Measurements from ENCODE around the gene RASAL2. TPM values are rescaled to one million over a fixed set of nuclear protein-coding genes. Genes with fewer than 3 reads are reported as not detected.

RASAL2 gene
- total and polyA plus RNA-seq, 2 experiments from 2014 or later: 16.0 to 42.2 TPM

DNA sequence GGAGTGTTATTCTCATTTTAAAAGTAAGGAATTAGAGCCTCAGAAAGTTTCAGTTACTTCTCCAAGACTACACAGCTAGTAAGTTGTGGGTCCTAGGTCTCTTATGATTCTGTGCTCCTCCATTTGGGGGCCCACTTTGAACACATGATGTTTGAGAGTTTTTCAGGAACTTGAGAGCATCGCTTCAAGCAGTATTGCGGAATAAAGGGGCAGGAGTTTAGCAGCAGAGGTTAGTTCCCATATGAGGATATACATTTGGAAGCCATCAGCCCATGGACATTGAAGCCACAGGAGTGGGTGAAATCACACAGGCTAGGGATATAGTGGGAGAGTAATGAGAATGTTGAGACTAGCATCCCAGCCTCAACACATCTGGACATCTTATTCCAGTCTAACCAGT lies 143.2 kb downstream of the RASAL2 start (continued):
- no peak for TF ChIP-seq CREB1 (CRISPR knock-in tag; IDR thresholded peaks at IDR 0.05; ENCODE audit: low read depth)

GRCh38 chr1:178238722-178239510 lies 145.0 kb downstream of the RASAL2 start:
- Histone ChIP-seq H3K79me2 (replicated peaks; ENCODE audit: insufficient read depth) (peaks cover 70% of the 10 kb centered on the region), H3F3A (replicated peaks; ENCODE audit: low read depth) (no peaks in the 10 kb centered on the region), H4K20me1 (replicated peaks; ENCODE audit: insufficient read depth) (no peaks in the 10 kb centered on the region), H3K9me2 (ENCODE audit: insufficient read depth) (no peaks in the 10 kb centered on the region), H3K4me2 (no peak overlapping the region), H2AFZ (no peak overlapping the region), H3K27ac (ENCODE audit: low read depth) (0 out of 2 replicates have a peak overlapping the region, but pooled peaks have one; percentile 20), H3K27me3 (ENCODE audit: insufficient read depth) (no peaks in the 10 kb centered on the region), H3K4me3 (no peak overlapping the region), H3K36me3 (ENCODE audit: insufficient read depth) (no peaks in the 10 kb centered on the region), H3K4me1 (ENCODE audit: insufficient read depth) (peaks cover 20% of the 10 kb centered on the region)
- peaks cover 3% of the 10 kb centered on the region for H3K27me3 Mint-ChIP-seq (ENCODE audit: insufficient read depth, low read depth, poor library complexity)
- H3K9me3 Mint-ChIP-seq: no peaks in the 10 kb centered on the region
- no peaks in the 10 kb centered on the region; the same call in 2 of the 3 replicates for H3K36me3 Mint-ChIP-seq (ENCODE audit: low read depth)
- H3K4me3 Mint-ChIP-seq: no peak overlapping the region
- no peak overlapping the region for H3K27ac Mint-ChIP-seq
- H3K4me1 Mint-ChIP-seq: peaks cover 24% of the 10 kb centered on the region
- DNase-seq (ENCODE audit: low spot score) (no peak), ATAC-seq (no peak)
- no peak for TF ChIP-seq CTCF (conservative IDR thresholded peaks at IDR 0.05; ENCODE audit: low read depth in 2 of 2)
- TF ChIP-seq STAT1 (IDR thresholded peaks at IDR 0.05; ENCODE audit: unreplicated experiment): no peak
- TF ChIP-seq ZNF331 (CRISPR knock-in tag; IDR thresholded peaks at IDR 0.05; ENCODE audit: low read depth): no peak
- TF ChIP-seq POLR2AphosphoS5 (IDR thresholded peaks at IDR 0.05; ENCODE audit: low read depth): no peak
- TF ChIP-seq ZNF462 (CRISPR knock-in tag; IDR thresholded peaks at IDR 0.05): no peak
- no peak for TF ChIP-seq ZNF114 (CRISPR knock-in tag; IDR thresholded peaks at IDR 0.05)

All from GM23338 (cell line).